Skeletal muscle tissue (tissue), 4 donors: ENCODE results near the gene SEMA3A. TPM values are rescaled to one million over a fixed set of nuclear protein-coding genes. Genes with fewer than 3 reads are reported as not detected.
"Not testable (repeated sequence)": the region's sequence is repeated elsewhere in the genome, so short reads cannot be mapped to it uniquely, and the experiment has no call there.

ENCODE experiments used
- H3K27ac ChIP-seq: one replicate; pipeline ENCODE4 v1.7.0; 2013; ENCODE audit warnings: mild to moderate bottlenecking, low read depth, low read length, inconsistent platforms
- H3K27me3 ChIP-seq, 3 donors: one replicate each; pipeline ENCODE4 v1.7.0; 2013; ENCODE audit warnings: low read length in 3 of 3; ENCODE audit not compliant: control insufficient read depth in 3 of 3, insufficient read depth in 3 of 3
- H3K36me3 ChIP-seq, 3 donors: one replicate each; pipeline ENCODE4 v1.7.0; 2013; ENCODE audit warnings: low read length in 3 of 3; ENCODE audit not compliant: control insufficient read depth in 3 of 3, insufficient read depth in 3 of 3
- H3K4me1 ChIP-seq, 3 donors: one replicate each; pipeline ENCODE4 v1.7.0; 2013; ENCODE audit warnings: low read length in 3 of 3, mild to moderate bottlenecking in 3 of 3; ENCODE audit not compliant: control insufficient read depth in 3 of 3, insufficient read depth in 3 of 3
- H3K4me3 ChIP-seq, 3 donors: one replicate each; pipeline ENCODE4 v1.7.0; 2013; ENCODE audit warnings: low read length in 3 of 3
- H3K9ac ChIP-seq, 3 donors: one replicate each; pipeline ENCODE4 v1.7.0; 2013; ENCODE audit warnings: low read length in 3 of 3, mild to moderate bottlenecking in 3 of 3, moderate library complexity in 2 of 3, low read depth in 1 of 3
- H3K9me3 ChIP-seq, 3 donors: one replicate each; pipeline ENCODE4 v1.7.0; 2013; ENCODE audit warnings: low read length in 3 of 3; ENCODE audit not compliant: control insufficient read depth in 3 of 3
- total RNA-seq: library from RNA; depleted of rRNA; stranded (reverse); fragments of >200 nt; gene quantifications from one replicate; pipeline ENCODE4 v1.2.3, GENCODE V29; 2014
- donor health status: Osteomylitis.

The SEMA3A gene
- total RNA-seq, 1 donor from 2014 or later: 24.5 TPM

GRCh38 chr7:84162125-84162524 lies 32.5 kb downstream of the SEMA3A start:
- no peaks in the 10 kb centered on the region for H3K4me1 ChIP-seq
- H3K36me3 ChIP-seq: no peaks in the 10 kb centered on the region
- H3K4me3 ChIP-seq: no peak overlapping the region
- no peaks in the 10 kb centered on the region for H3K9me3 ChIP-seq
- H3K9ac ChIP-seq: no peak overlapping the region
- no peak overlapping the region for H3K27ac ChIP-seq
- no peaks in the 10 kb centered on the region for H3K27me3 ChIP-seq

- no peak overlapping the region for H3K27ac ChIP-seq
- H3K27me3 ChIP-seq: no peaks in the 10 kb centered on the region
- no peak overlapping the region for H3K4me3 ChIP-seq
- no peaks in the 10 kb centered on the region for H3K4me1 ChIP-seq
- H3K9ac ChIP-seq: no peak overlapping the region
- no peaks in the 10 kb centered on the region for H3K36me3 ChIP-seq
- no peaks in the 10 kb centered on the region for H3K9me3 ChIP-seq
Measured at GRCh38 chr7:84161398-84161797, 33.2 kb downstream of the SEMA3A start.

- no peak overlapping the region for H3K9ac ChIP-seq
- H3K9me3 ChIP-seq: no peaks in the 10 kb centered on the region
- no peak overlapping the region for H3K27ac ChIP-seq
- H3K36me3 ChIP-seq: no peaks in the 10 kb centered on the region
- H3K4me1 ChIP-seq: no peaks in the 10 kb centered on the region
- H3K27me3 ChIP-seq: no peaks in the 10 kb centered on the region
- no peak overlapping the region for H3K4me3 ChIP-seq
Measured at GRCh38 chr7:84159435-84159834, 35.2 kb downstream of the SEMA3A start.

GRCh38 chr7:84157171-84157570 lies 37.4 kb downstream of the SEMA3A start:
- Histone ChIP-seq H3K36me3 (no peaks in the 10 kb centered on the region), H3K4me1 (no peaks in the 10 kb centered on the region), H3K27me3 (no peaks in the 10 kb centered on the region), H3K27ac (no peak overlapping the region), H3K9me3 (no peaks in the 10 kb centered on the region), H3K4me3 (no peak overlapping the region), H3K9ac (no peak overlapping the region)

- H3K9ac ChIP-seq: no peak overlapping the region
- no peak overlapping the region for H3K27ac ChIP-seq
- H3K9me3 ChIP-seq: no peaks in the 10 kb centered on the region
- H3K4me1 ChIP-seq: no peaks in the 10 kb centered on the region
- no peak overlapping the region for H3K4me3 ChIP-seq
- H3K27me3 ChIP-seq: no peaks in the 10 kb centered on the region
- no peaks in the 10 kb centered on the region for H3K36me3 ChIP-seq
Measured at GRCh38 chr7:84154991-84155781, 39.4 kb downstream of the SEMA3A start.

- no peaks in the 10 kb centered on the region for H3K36me3 ChIP-seq
- no peak overlapping the region for H3K9ac ChIP-seq
- H3K9me3 ChIP-seq: no peaks in the 10 kb centered on the region
- H3K4me1 ChIP-seq: no peaks in the 10 kb centered on the region
- H3K27me3 ChIP-seq: no peaks in the 10 kb centered on the region
- no peak overlapping the region for H3K27ac ChIP-seq
- H3K4me3 ChIP-seq: no peak overlapping the region
Measured at GRCh38 chr7:84152995-84153394, 41.6 kb downstream of the SEMA3A start.

GRCh38 chr7:84150370-84150769 lies 44.2 kb downstream of the SEMA3A start:
- H3K4me3 ChIP-seq, H3K27me3 ChIP-seq, H3K9me3 ChIP-seq, H3K27ac ChIP-seq, H3K4me1 ChIP-seq, H3K36me3 ChIP-seq, H3K9ac ChIP-seq: not testable (repeated sequence)

GRCh38 chr7:84149573-84149972 lies 45.0 kb downstream of the SEMA3A start:
- Histone ChIP-seq H3K4me3 (no peak overlapping the region), H3K9ac (no peak overlapping the region), H3K9me3 (no peaks in the 10 kb centered on the region), H3K36me3 (no peaks in the 10 kb centered on the region), H3K4me1 (no peaks in the 10 kb centered on the region), H3K27me3 (no peaks in the 10 kb centered on the region), H3K27ac (no peak overlapping the region)

GRCh38 chr7:84145892-84146291 lies 48.7 kb downstream of the SEMA3A start:
- no peaks in the 10 kb centered on the region for H3K9me3 ChIP-seq
- no peak overlapping the region for H3K4me3 ChIP-seq
- H3K36me3 ChIP-seq: no peaks in the 10 kb centered on the region
- H3K27me3 ChIP-seq: no peaks in the 10 kb centered on the region
- no peak overlapping the region for H3K9ac ChIP-seq
- H3K27ac ChIP-seq: no peak overlapping the region
- no peaks in the 10 kb centered on the region for H3K4me1 ChIP-seq

GRCh38 chr7:84144935-84145334 lies 49.7 kb downstream of the SEMA3A start:
- Histone ChIP-seq H3K27me3 (no peaks in the 10 kb centered on the region), H3K36me3 (no peaks in the 10 kb centered on the region), H3K9ac (no peak overlapping the region), H3K9me3 (no peaks in the 10 kb centered on the region), H3K4me3 (no peak overlapping the region), H3K27ac (no peak overlapping the region), H3K4me1 (no peaks in the 10 kb centered on the region)
